CD4-positive, alpha-beta T cell treated with Interferon alpha-2 for 1 hour (primary cell): Measurements from ENCODE around the gene STK32C.

Experiments
- DNase-seq, 2 donors: peaks; one replicate each; pipeline ENCODE4 v3.0.0-alpha.2; 2020 to 2022

The STK32C gene

DNA sequence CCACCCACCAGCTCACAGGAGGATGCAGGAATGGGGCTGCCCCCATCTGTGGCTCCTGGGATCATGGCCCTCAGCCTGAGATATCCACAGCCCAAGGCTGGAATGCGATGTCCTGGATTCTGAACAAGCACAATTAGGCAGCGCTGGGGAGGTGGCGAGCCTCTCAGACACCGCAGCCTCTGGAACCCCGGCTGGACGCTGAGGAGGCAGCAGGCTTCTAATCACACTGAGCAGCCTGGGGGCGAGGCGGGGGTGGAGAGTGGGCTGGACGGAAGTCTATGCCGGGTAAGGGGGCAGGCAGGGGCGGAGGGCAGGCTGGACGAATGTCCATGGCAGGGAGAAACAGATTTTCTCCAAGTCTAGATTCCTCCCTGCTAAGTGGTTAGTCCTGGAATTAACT is 64.6 kb downstream of the STK32C start:
- DNase-seq = no peak

DNA sequence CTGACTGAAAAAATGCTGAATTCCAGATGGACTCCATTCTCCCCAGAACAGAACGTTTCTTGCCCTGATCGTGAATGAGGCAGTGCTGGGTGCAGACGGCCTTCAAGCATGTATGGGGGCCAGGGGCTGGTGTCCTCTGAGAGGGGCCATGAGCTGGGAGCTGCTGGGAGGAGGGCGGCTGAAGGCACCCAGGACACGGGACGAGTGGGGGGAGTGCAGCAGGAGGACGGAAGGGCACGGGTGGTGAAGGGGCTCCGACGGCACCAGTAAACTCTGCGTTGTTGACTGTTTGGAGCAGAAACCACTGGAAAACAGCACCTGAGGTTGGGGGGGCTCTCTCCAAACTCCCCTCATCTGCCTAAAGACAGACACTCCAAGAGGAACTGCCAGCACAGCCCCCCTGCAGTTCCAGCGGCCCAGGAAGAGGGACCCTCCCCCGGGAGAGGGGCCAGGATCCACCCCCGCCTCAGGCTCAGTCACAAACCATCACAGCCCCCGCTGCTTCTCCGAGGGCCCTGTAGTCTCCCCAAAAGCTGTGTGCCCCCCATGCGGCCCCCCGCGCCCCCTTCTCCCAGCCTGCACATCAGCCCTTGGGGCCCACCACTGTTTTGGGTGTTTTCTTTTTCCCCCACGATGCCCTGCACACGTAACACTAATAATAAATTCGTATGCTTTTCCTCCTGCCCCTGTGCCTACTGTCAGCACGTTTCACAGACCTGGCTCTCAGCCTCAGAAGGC is 65.5 kb downstream of the STK32C start:
- no peak for DNase-seq

DNA sequence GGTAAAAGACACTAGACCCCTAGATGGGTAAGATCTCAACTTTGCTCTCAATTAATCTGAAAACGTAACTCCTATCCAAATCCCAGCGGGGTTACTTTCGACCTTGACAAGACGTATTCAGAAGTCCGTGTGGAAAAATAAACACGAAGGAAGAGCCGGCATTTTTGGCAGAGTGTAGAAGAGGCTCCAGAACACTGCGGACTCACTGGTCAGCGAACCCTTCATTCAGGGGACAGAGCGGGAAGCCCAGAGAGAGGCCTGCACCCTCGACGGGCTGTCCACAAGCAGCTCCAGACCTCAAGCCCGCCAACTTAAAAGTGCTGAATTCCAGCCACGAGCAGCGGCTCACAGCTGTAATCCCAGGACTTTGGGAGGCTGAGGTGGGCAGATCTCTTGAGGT is 66.3 kb downstream of the STK32C start:
- DNase-seq = no peak

DNA sequence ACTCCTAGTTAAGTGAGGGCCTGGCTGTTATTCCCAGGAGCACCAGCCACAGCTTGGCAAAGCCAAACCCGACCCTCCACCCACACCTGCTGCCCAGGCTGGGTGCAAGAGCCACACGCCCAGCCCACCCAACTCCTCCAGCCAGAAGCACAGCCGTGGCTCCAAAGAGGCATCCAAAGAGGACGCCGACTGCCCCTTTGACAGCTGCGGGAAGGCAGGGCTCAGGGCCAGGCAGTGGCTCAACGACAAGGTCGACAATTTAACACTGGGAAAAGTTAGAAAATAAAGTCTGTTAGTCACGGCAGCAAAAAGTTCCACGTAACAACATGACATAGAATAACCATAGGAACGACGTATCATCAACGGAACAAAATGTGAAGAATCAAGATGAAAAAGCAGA is 66.7 kb downstream of the STK32C start:
- no peak for DNase-seq

DNA sequence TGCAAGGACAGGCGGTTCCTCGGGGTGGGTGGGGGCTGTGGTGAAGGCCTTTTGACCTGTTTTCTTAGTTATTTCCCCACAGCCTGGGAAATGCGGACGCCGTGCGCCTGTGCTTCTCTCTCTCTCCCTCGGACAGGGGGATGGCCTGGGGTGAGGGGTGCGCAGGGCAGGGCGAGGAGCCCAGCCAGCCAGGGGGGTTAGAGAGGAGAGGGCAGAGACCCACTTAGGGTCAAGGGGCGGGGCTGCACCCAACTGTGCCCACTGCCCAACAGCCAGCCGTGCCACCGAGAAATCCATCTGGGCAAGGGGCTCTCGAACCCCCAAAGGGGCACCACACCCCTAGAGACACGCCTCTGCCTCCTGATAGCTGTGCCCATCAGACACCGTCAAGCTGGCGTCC is 67.2 kb downstream of the STK32C start:
- DNase-seq = no peak

DNA sequence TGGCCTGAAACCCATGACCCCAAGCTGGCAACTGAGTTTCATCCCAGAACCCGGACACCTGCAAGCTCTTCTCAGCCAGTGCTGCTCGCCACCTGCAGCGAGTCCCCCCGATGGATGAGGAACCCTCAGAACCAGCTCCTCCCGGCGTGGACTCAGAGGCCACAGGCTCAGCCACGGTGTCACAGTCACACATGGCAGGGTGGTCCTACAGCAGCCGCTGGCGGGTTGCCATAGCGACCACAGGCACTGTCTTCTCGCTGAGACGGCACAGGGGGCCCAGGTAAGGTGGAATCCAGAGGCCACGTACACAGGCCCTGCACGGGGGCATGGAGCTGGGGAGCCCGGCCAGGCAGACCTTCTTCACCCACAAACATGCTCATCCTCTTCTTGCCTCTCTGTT is 67.6 kb downstream of the STK32C start:
- no peak for DNase-seq

DNA sequence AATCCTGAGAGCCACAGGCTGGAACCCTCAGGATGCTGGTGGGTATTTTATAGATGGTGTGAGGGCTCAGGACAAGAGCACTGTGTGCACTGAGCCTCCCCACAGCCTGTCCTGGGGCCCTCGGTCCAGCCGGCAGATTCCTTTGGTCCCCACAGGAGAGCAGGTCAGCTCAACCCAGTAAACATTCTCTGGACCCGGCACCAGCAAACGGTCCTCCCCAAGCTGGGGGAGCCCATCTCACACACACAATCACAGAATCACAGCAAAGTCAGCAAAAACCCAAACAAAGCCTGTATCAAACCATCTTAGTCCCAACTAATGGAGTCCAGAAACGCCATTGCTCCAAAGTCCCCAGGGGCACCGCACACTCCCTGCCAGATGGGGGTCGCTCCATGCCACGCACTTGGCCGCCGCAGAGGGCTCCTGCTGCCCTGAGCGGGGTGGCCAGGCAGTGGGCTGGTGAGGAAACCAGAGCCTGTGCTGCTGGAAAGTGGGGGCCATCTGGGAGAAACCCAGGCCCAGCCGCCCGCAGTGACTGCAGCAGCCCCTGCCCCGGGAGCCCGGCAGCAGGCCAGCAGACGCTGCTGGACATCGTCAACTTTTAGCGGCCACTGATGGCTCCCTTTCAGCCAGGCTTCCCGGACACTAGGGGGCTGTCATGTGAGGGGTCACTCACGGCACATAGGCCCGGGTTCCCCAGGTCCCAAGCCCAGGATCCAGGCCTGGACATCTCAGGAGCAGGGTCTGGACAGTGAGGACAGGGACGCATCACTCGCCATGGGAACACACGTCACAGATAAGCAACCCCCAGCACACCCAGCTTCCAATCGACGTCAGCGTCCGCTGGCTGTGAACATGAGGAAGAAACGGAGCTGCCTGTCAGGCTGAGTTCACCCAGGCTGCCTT is 68.4 kb downstream of the STK32C start:
- DNase-seq = no peak

DNA sequence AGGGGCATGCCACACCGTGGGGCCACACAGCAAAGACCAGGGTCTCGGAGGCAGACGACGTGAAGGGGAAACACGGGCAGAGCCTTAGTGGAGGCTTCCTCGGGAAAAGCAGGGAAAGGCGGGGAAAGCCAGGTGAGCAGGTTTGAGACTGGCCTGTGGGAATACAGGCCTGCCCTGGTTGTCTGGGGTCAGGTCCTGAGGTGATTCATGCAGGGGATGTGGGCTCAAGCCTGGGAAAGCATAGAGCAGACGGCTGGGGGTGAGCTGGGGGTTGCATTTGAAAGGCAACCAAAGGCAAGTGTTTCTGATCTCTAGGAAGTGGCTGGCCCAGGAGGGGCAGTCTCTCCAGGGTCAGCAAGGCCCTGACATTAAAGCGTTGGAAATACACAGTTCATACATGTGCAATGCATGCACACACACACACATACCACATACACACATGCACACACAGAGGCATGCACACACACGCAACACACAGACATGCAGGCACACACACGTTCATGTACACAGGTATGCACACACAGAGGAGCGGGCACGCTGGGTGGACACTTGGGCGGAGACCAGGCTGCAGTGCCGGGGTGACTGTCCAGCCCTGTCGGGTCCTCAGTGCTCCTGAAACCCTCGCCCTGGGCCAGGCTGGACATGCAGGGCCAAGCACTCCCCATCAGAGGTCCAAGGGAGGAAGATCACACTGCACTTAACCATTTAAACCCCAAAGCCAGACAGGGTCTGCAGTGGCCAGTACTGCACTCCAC is 69.2 kb downstream of the STK32C start:
- no peak for DNase-seq

DNA sequence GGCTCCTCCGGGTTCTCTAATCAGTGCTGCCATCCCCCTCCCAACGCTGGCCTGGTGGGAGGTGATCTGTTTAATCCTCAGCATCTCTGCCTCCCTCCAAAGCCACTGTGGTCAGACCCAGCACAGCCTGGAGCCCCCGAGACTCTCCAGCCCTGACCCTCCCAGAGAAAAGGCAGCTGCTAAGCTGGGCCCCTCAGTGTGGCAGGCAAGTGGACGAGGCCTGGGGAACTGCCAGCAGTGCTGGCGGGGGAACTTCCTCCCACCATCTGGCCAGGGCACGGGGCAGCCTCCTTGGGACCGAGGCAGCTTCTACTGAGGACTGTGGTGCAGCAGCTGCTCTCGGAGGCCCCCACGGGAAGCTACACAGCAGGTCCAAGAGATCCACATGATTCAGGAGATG is 69.9 kb downstream of the STK32C start:
- DNase-seq = no peak

DNA sequence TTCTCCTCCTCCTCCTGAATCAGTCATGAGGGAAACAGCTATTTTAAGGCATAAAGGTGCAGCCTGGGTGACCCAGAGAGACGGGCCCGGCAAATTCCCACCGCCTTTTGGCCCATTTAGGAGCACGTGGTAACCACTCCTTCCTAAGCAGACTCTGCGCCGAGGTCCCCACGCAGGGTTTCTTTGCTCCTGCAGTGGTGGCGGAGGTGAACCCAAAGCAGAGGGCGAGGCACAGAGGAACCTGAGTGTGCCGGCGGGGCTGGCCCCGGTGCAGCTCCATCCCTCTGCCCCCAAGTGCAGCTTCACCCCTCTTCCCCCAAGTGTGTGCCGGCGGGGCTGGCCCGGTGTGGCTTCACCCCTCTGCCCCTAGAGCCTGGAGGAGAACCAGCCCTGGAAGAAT is 70.4 kb downstream of the STK32C start:
- DNase-seq = no peak

DNA sequence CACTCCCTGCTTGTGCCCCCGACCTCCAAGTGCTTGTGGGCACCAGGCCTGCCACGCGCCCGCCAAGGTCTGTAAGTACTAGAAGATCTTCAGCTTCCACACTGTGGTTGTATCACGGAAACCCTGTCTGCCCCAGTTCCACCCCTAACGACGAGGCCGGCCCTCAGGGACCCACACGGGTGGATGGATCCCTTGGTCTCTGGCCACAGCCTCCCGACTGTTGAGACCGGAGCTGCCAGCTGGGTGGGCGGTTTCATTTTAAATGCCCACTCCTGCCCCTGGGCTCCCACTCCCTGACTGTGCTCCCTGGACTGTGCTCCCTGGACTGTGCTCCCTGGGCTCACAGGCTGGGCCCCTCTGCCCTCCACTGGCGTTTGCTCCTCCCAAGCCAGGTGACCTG is 70.9 kb downstream of the STK32C start:
- no peak for DNase-seq

DNA sequence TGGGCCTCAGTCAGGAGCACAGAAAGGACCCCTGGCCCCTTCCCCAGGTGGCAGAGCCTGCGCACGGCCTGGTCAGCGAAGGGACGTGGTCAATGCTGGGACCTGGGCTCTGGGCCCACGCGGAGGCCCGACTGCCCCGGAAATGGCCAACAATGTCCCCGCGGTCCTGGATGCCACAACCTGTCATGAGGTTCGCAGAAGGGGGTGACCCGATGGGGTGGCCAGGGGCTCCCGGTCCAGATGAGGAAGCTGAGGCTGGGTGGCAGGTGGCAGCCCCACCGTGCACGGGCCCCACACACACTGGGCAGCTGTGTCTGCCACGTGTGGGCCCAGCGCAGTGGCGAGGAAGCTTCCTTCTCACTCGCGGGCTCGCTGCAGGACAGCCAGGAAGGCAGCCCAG is 71.6 kb downstream of the STK32C start:
- no peak for DNase-seq

DNA sequence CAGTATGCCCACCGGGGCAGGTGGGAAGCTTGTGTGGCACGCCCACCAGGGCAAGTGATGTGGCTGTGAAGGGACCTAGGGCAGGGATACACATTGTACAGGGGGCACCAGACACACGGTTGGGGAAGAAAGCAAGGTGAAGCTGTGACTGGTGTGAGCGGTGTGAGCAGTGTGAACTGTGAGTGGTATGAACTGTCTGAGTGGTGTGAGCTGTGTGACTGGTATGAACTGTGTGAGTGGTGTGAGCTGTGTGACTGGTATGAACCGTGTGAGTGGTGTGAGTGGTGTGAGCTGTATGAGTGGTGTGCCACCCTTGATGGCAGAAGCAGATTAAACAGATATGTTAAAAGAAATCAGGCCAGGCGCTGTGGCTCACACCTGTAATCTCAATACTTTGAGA is 72.9 kb downstream of the STK32C start:
- DNase-seq = no peak

DNA sequence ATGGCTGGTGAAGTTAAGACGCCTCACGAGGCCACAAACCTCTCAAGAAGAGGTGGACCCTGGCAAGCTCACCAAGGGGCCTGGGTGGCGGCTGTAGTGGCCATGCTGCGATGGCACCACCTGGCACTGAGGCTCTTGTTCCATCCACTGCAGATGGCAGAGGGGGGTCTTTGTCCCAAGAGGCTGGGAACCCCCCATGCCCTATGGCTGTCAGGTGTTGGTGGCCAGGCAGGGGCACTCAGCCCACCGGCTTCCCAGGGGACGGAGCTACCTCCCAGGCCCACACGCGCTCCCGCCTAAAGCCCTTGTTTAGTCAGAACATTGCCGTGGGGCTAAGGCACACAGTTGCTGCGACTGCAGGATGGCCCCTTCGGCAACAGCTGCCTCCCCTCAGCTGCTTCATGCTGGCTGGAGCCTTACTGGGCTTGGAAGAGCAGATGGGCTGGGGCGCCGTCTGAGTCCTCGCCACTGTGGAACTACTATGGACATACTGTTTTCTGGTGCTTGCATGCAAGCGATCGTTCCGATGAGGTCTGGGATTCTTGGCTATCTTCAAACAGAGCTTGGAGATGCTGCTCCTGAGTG is 74.2 kb downstream of the STK32C start:
- DNase-seq = no peak

DNA sequence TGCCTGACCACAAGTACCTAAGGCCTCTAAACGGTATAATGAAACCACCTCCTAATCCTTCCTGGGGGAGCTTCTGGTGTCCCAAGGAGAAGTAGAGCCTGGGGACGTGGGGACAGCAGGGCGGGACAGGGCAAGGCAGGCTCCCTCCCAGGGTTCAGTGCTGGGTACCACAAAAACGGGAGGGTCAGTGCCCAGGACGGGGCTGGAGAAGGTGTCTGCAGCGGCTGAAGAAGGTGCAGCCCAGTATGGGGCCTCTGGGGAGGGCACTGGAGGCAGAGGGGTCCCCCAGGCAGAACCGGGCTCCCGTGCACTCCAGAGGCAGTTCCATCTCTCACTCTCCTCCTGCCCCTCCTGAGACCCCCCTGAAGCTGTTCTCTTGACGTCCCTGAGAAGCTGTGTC is 74.8 kb downstream of the STK32C start:
- DNase-seq = no peak

DNA sequence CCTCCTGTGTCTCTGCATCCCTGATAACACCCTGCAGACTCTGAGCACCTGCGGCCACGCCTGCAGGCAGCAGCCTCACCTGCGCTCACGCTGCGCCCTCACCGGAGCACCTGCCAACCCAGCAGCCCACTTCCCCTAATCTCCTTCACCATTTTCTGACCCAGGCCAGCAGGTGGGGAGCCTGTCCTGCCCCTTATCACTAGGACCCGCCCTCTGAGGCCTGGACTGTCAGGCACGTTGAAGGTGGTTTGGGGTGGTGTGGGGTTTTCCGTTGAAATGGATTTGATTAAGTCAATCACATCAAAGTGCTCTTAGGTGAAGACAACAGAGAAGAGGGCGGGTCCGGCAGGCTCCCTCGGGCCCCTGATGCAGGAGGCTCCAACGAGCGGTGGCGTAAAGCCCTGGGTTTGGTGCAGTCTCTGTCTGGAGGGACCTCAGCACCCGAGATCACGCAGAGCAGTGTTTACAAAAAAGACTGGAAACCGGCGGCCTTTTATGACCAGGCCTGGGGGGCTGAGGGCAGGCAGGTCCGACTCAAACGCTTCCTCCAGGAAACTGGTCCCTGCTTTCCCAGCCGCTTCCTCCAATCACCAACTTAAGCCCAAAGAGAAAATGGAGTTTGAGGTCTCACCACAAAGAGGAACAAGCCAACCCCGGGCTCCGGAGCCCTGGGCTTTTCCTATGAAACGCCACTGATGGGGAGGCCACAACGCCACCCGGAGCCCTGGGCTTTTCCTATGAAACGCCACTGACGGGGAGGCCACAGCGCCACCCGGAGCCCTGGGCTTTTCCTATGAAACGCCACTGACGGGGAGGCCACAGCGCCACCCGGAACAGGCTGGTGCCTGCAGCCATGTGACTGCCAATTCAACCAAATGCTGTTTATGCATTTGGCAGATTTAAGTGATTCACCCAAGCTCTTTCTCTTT is 75.5 kb downstream of the STK32C start:
- peak; percentile 31 to 42 for DNase-seq

DNA sequence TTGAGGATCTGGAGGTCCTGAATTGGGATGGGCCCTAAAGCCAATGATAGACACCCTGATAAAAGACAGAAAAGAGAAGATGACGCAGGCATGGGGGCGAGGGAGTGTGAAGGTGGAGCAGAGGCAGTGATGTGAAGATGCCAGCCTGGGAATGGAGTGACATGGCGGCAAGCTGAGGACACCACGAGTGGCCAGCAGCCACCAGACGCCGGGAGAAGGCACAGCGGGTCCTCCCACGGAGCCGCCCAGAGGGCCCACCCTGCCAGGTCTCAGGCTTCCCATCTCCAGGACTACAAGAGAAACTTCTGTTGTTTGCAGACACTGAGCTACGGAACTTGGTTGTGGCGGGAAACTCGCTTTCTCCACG is 76.1 kb downstream of the STK32C start:
- no peak for DNase-seq

DNA sequence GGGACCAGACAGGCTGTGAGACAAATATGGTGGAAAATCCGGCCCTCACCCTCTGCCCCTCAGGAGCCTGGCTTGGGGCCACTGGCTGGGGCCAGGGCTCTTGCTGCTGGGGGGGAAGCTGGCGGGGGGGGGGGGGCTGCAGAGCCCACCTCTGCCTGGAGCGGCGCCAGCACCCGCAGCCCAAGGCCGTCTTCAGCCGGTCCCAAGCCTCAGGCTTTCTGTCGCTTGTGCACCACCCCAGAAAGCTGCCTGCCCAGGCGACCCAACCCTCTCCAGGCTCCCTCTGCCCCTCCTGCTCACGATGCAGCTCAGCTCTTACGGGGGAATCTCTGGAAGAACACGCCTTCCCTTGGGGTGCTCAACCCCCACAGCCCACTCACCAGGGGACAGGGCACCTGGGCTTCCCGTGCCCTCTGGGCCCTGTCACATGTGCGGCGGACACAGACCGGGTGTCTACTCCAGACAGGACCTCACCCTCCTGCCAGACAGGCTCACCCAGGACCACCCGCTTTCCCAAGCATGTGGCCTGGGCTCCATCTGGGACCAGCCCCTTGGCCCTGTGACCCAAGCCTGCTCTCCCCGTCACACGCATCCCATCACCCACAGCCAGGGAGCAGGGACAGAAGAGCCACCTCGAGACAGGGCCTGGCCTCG is 77.1 kb downstream of the STK32C start:
- no peak for DNase-seq

DNA sequence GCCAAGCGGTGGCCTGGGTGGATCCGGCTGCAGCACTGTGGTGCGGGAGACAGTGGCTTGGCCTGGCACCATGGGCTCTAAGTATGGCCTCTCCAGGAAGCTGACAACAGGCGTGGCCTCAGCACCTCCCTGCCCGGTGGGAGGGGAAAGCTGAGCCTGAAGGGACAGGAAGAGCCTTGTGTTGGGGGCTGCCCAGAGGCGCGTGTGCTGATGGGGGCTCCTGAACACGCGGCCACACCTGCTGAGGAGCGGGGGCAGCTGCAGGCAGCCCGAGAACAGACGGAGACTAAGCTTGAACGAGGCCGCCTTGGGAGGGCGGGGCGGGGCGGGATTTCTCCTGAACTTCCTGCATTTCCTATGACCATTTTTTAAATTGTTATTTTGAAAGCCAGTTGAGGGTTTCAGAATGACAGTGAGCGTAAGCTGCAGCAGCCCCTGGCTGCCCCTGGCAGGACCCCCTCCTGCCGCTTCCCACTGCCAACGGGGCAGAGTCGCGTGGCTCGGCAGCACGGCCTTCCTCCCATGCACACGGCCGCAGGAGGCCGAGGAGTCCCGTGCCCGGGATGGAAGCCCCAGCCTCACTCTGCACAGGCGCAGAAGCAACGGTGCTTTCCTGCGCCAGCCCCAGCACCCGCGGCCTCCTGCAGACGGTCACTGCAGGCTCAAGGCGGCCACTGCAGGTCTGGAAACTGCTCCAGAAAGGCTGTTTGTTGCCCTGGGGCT is 77.8 kb downstream of the STK32C start:
- peak; percentile 12 to 43 for DNase-seq

DNA sequence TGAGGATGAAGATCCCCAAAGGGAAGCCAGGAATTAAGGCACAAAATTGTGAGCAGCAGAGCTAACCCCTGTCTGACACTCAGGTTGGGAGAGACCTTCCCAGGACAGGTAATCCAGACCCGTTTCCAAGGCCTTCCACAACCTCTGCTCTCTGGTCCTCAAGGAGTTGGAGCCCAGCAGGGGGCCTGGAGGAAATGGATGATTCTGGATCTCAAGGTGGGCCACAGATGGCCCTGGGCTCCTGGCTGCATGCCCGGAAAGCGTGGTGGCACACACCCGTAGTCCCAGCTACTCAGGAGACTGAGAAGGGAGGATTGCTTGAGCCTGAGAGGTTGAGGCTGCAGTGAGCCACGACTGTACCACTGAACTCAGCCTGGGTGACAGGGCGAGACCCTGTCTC is 78.7 kb downstream of the STK32C start:
- no peak for DNase-seq

DNA sequence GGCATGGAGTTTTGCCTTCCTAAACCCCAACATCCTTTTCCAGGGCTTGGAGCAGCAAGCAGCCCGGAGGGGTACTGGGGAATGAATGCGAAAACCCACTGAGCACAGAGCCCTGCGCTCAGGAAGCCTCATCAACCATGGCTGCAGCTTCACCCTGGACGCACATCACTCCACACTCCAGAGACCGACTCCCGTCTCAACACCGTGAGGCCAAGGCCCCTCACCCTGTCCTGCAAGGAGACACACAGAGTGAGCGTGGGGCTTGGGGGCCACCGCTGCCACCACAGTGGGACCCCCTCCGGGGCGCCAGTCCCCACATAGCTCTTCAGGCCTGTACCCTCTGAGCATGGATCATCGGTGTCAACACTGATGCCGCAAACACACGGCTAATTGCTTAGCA is 79.1 kb downstream of the STK32C start:
- no peak for DNase-seq
